ENCODE results near the gene CFAP73. TPM values are rescaled to one million over a fixed set of nuclear protein-coding genes. Genes with fewer than 3 reads are reported as not detected.
A peak's percentile ranks its signal among the peaks of the same experiment; 100 is the strongest.

Gene CFAP73
- total RNA-seq, 1 donor from 2014 or later, result not detected

- H3K9me3 Mint-ChIP-seq, result no peaks in the 10 kb centered on the region
- Histone ChIP-seq H3K4me1 (peaks cover 14% of the 10 kb centered on the region), H2AFZ (replicated peaks) (no peak overlapping the region), H4K20me1 (ENCODE audit: low read depth) (peaks cover 7% of the 10 kb centered on the region), H3K9ac (no peak overlapping the region), H3K27me3 (no peaks in the 10 kb centered on the region), H3K27ac (no peak overlapping the region), H3K4me2 (no peak overlapping the region), H3K4me3 (no peak overlapping the region), H3K9me3 (ENCODE audit: low read depth) (no peaks in the 10 kb centered on the region), H3K36me3 (no peaks in the 10 kb centered on the region), H3K79me2 (ENCODE audit: low read depth) (peaks cover 8% of the 10 kb centered on the region), H3F3A (ENCODE audit: low read depth) (peaks cover 4% of the 10 kb centered on the region)
- peaks cover 2% of the 10 kb centered on the region for H3K27me3 Mint-ChIP-seq (ENCODE audit: insufficient read depth, low read depth)
- no peak for TF ChIP-seq EZH2 (IDR thresholded peaks at IDR 0.05)
- TF ChIP-seq CTCF (IDR thresholded peaks at IDR 0.05), result no peak
- TF ChIP-seq EZH2phosphoT487 (IDR thresholded peaks at IDR 0.05), result no peak
- H3K27ac Mint-ChIP-seq, result no peak overlapping the region
- peaks cover 50% of the 10 kb centered on the region for H3K4me1 Mint-ChIP-seq
- peaks cover 24% of the 10 kb centered on the region for H3K36me3 Mint-ChIP-seq
- no peak overlapping the region for H3K4me3 Mint-ChIP-seq
- no peak for DNase-seq (ENCODE audit: low spot score)
Measured at GRCh38 chr12:113191227-113191626, 41.7 kb downstream of the CFAP73 start.

GRCh38 chr12:113194971-113195391, 45.5 kb downstream of the CFAP73 start:
- peaks cover 40% of the 10 kb centered on the region for H3K4me1 Mint-ChIP-seq
- H3K27ac Mint-ChIP-seq, result no peak overlapping the region
- no peaks in the 10 kb centered on the region for H3K9me3 Mint-ChIP-seq
- H3K9me3 ChIP-seq (ENCODE audit: low read depth), result no peaks in the 10 kb centered on the region
- H3K9ac ChIP-seq, result no peak overlapping the region
- H3K36me3 Mint-ChIP-seq, result peaks cover 10% of the 10 kb centered on the region
- H3K36me3 ChIP-seq, result no peaks in the 10 kb centered on the region
- H4K20me1 ChIP-seq (ENCODE audit: low read depth), result no peaks in the 10 kb centered on the region
- no peak for TF ChIP-seq EZH2phosphoT487 (IDR thresholded peaks at IDR 0.05)
- no peak for TF ChIP-seq CTCF (IDR thresholded peaks at IDR 0.05)
- TF ChIP-seq EZH2 (IDR thresholded peaks at IDR 0.05), result no peak
- no peaks in the 10 kb centered on the region for H3K27me3 ChIP-seq
- H3F3A ChIP-seq (ENCODE audit: low read depth), result peaks cover 2% of the 10 kb centered on the region
- peaks cover 9% of the 10 kb centered on the region for H3K4me1 ChIP-seq
- no peak overlapping the region for H3K4me2 ChIP-seq
- peak; percentile 39 for DNase-seq (ENCODE audit: low spot score)
- H3K27me3 Mint-ChIP-seq (ENCODE audit: insufficient read depth, low read depth), result peaks cover 9% of the 10 kb centered on the region
- H3K4me3 ChIP-seq, result no peak overlapping the region
- peak overlapping the region; percentile 73 for H3K27ac ChIP-seq
- H3K4me3 Mint-ChIP-seq, result no peak overlapping the region
- no peak overlapping the region for H2AFZ ChIP-seq (replicated peaks)
- H3K79me2 ChIP-seq (ENCODE audit: low read depth), result no peaks in the 10 kb centered on the region

GRCh38 chr12:113195598-113195997, 46.1 kb downstream of the CFAP73 start:
- H3K27me3 Mint-ChIP-seq (ENCODE audit: insufficient read depth, low read depth), result peaks cover 9% of the 10 kb centered on the region
- Histone ChIP-seq H3K4me1 (peaks cover 9% of the 10 kb centered on the region), H3K4me2 (no peak overlapping the region), H3K4me3 (no peak overlapping the region), H2AFZ (replicated peaks) (no peak overlapping the region), H3K36me3 (no peaks in the 10 kb centered on the region), H3K27me3 (no peaks in the 10 kb centered on the region), H3K79me2 (ENCODE audit: low read depth) (no peaks in the 10 kb centered on the region), H4K20me1 (ENCODE audit: low read depth) (no peaks in the 10 kb centered on the region), H3K9me3 (ENCODE audit: low read depth) (no peaks in the 10 kb centered on the region), H3K9ac (no peak overlapping the region), H3K27ac (no peak overlapping the region), H3F3A (ENCODE audit: low read depth) (peaks cover 2% of the 10 kb centered on the region)
- TF ChIP-seq EZH2phosphoT487 (IDR thresholded peaks at IDR 0.05), result no peak
- no peak for DNase-seq (ENCODE audit: low spot score)
- H3K4me3 Mint-ChIP-seq, result peak overlapping the region; percentile 30
- peaks cover 10% of the 10 kb centered on the region for H3K36me3 Mint-ChIP-seq
- peaks cover 36% of the 10 kb centered on the region for H3K4me1 Mint-ChIP-seq
- H3K9me3 Mint-ChIP-seq, result no peaks in the 10 kb centered on the region
- H3K27ac Mint-ChIP-seq, result peak overlapping the region; percentile 81

GRCh38 chr12:113196582-113196981, 47.1 kb downstream of the CFAP73 start:
- no peak overlapping the region for H3K4me3 Mint-ChIP-seq
- H3K27me3 ChIP-seq, result no peaks in the 10 kb centered on the region

More at GRCh38 chr12:113196582-113196981, 47.1 kb downstream of the CFAP73 start:
- H3K27me3 Mint-ChIP-seq (ENCODE audit: insufficient read depth, low read depth), result peaks cover 12% of the 10 kb centered on the region
- Histone ChIP-seq H3K4me3 (no peak overlapping the region), H3K79me2 (ENCODE audit: low read depth) (no peaks in the 10 kb centered on the region), H3K9me3 (ENCODE audit: low read depth) (no peaks in the 10 kb centered on the region), H3K4me2 (no peak overlapping the region), H3K27ac (no peak overlapping the region), H2AFZ (replicated peaks) (no peak overlapping the region), H4K20me1 (ENCODE audit: low read depth) (no peaks in the 10 kb centered on the region), H3K9ac (no peak overlapping the region), H3K4me1 (peaks cover 9% of the 10 kb centered on the region), H3F3A (ENCODE audit: low read depth) (peaks cover 2% of the 10 kb centered on the region), H3K36me3 (no peaks in the 10 kb centered on the region)
- no peak for DNase-seq (ENCODE audit: low spot score)
- peaks cover 7% of the 10 kb centered on the region for H3K36me3 Mint-ChIP-seq
- H3K27ac Mint-ChIP-seq, result no peak overlapping the region
- no peaks in the 10 kb centered on the region for H3K9me3 Mint-ChIP-seq
- TF ChIP-seq EZH2 (IDR thresholded peaks at IDR 0.05) (no peak), CTCF (IDR thresholded peaks at IDR 0.05) (no peak), EZH2phosphoT487 (IDR thresholded peaks at IDR 0.05) (no peak)
- H3K4me1 Mint-ChIP-seq, result peaks cover 33% of the 10 kb centered on the region
